IMR-90 (cell line): ENCODE results near the gene PRKAR1A. TPM values are rescaled to one million over a fixed set of nuclear protein-coding genes. Genes with fewer than 3 reads are reported as not detected.

Experiments used
- ATAC-seq: fragments of 200-7000 bp; cut with Tn5 transposase; 2 replicates; pipeline ENCODE4 v1.9.1; 2020; ENCODE audit warnings: low read depth, mild to moderate bottlenecking, moderate library complexity
- BruUV-seq: library from RNA; stranded (reverse); fragments of 400-500 nt; replicated peaks from 2 replicates; lab custom pipeline; 2021; lab: Mats Ljungman, UMichigan
- CTCF ChIA-PET: fragments of 300-600 bp; formaldehyde crosslinking; extraction: SDS; loops from one replicate; lab custom pipeline; 2021; ENCODE audit warnings: antibody characterized with exemption; lab: Yijun Ruan, JAX
- POLR2A ChIA-PET: fragments of 300-600 bp; sonication (Branson Sonifier 250); formaldehyde crosslinking; loops from one replicate; lab custom pipeline; 2022; ENCODE audit warnings: antibody characterized with exemption; ENCODE audit not compliant: unreplicated experiment; lab: Charles Lee
- DNase-seq: peaks from one replicate; pipeline ENCODE4 v3.0.0; 2013
- H2AFZ ChIP-seq: replicated peaks from 2 replicates; pipeline ENCODE3; 2013; ENCODE audit warnings: low read length, mild to moderate bottlenecking; ENCODE audit not compliant: poor library complexity
- H2AK5ac ChIP-seq: 2 replicates; pipeline ENCODE4 v1.6.1; 2013; ENCODE audit warnings: low read depth, low read length, inconsistent platforms
- H2AK9ac ChIP-seq: replicated peaks from 2 replicates; pipeline ENCODE3; 2013; ENCODE audit warnings: mild to moderate bottlenecking, low read depth, low read length, moderate library complexity; ENCODE audit not compliant: poor library complexity
- H2BK120ac ChIP-seq: 2 replicates; pipeline ENCODE4 v1.6.1; 2013; ENCODE audit warnings: low read depth, low read length, inconsistent platforms
- H2BK15ac ChIP-seq: 3 replicates; pipeline ENCODE4 v1.6.1; 2013; ENCODE audit warnings: low read depth, low read length, inconsistent platforms
- H2BK20ac ChIP-seq: 2 replicates; pipeline ENCODE4 v1.6.1; 2013; ENCODE audit warnings: low read depth, mild to moderate bottlenecking, inconsistent platforms, low read length, moderate library complexity
- H2BK5ac ChIP-seq: 2 replicates; pipeline ENCODE4 v1.6.1; 2013; ENCODE audit warnings: mild to moderate bottlenecking, low read depth, low read length, inconsistent platforms; ENCODE audit not compliant: poor library complexity, severe bottlenecking
- H3K14ac ChIP-seq: replicated peaks from 2 replicates; pipeline ENCODE4 v1.6.1; 2013; ENCODE audit warnings: low read depth, low read length, inconsistent platforms
- H3K18ac ChIP-seq: 2 replicates; pipeline ENCODE4 v1.6.1; 2013; ENCODE audit warnings: low read depth, low read length, control low read depth
- H3K23ac ChIP-seq: 2 replicates; pipeline ENCODE4 v1.6.1; 2013; ENCODE audit warnings: low read depth, low read length, inconsistent platforms
- H3K27ac ChIP-seq: 2 replicates; pipeline ENCODE4 v1.5.1; 2013; ENCODE audit warnings: mild to moderate bottlenecking, control low read depth, low read length; ENCODE audit not compliant: insufficient read depth
- H3K27me3 ChIP-seq: 2 replicates; pipeline ENCODE4 v1.6.1; 2013; ENCODE audit warnings: low read length; ENCODE audit not compliant: control insufficient read depth, insufficient read depth
- H3K36me3 ChIP-seq: 2 replicates; pipeline ENCODE4 v1.6.1; 2013; ENCODE audit warnings: low read length, mixed read lengths; ENCODE audit not compliant: control insufficient read depth, insufficient read depth
- H3K4ac ChIP-seq: 2 replicates; pipeline ENCODE4 v1.6.1; 2013; ENCODE audit warnings: low read depth, low read length, inconsistent platforms
- H3K4me1 ChIP-seq: 2 replicates; pipeline ENCODE4 v1.6.1; 2013; ENCODE audit warnings: low read length, mixed read lengths; ENCODE audit not compliant: control insufficient read depth, insufficient read depth
- H3K4me2 ChIP-seq: 2 replicates; pipeline ENCODE4 v1.6.1; 2013; ENCODE audit warnings: low read depth, mild to moderate bottlenecking, control low read depth, low read length, moderate library complexity
- H3K4me3 ChIP-seq: 2 replicates; pipeline ENCODE4 v1.5.1; 2013; ENCODE audit warnings: low read depth, mild to moderate bottlenecking, control low read depth, low read length, moderate library complexity; ENCODE audit not compliant: insufficient read depth
- H3K56ac ChIP-seq: 2 replicates; pipeline ENCODE4 v1.6.1; 2013; ENCODE audit warnings: low read length, inconsistent platforms; ENCODE audit not compliant: insufficient read depth; ENCODE audit errors: extremely low read depth
- H3K79me1 ChIP-seq, 2 experiments: 2 replicates each; pipeline ENCODE4 v1.6.1; 2013; ENCODE audit warnings: low read length in 2 of 2, inconsistent platforms in 1 of 2, low read depth in 1 of 2
- H3K9ac ChIP-seq: 2 replicates; pipeline ENCODE4 v1.6.1; 2013; ENCODE audit warnings: low read depth, low read length, control low read depth
- H3K9me1 ChIP-seq: 2 replicates; pipeline ENCODE4 v1.6.1; 2013; ENCODE audit warnings: low read length, inconsistent platforms; ENCODE audit not compliant: insufficient read depth
- H3K9me3 ChIP-seq: 2 replicates; pipeline ENCODE4 v1.6.1; 2013; ENCODE audit warnings: low read length; ENCODE audit not compliant: control insufficient read depth, insufficient read depth
- H4K20me1 ChIP-seq: 2 replicates; pipeline ENCODE4 v1.6.1; 2013; ENCODE audit warnings: low read length, inconsistent platforms; ENCODE audit not compliant: insufficient read depth
- H4K5ac ChIP-seq: 2 replicates; pipeline ENCODE4 v1.6.1; 2013; ENCODE audit warnings: mild to moderate bottlenecking, low read depth, low read length, control low read depth
- H4K8ac ChIP-seq, 2 experiments: 2 replicates each; pipeline ENCODE4 v1.6.1; 2013; ENCODE audit warnings: low read depth in 2 of 2, low read length in 2 of 2, control low read depth in 1 of 2, inconsistent platforms in 1 of 2
- H4K91ac ChIP-seq: 2 replicates; pipeline ENCODE4 v1.6.1; 2013; ENCODE audit warnings: low read depth, low read length, inconsistent platforms; ENCODE audit not compliant: insufficient read depth
- BHLHE40 ChIP-seq: fragments of 150-350 bp; IDR thresholded peaks from 2 replicates; pipeline ENCODE4 v1.6.1; 2016; ENCODE audit warnings: mild to moderate bottlenecking, low read depth, low read length
- CEBPB ChIP-seq: IDR thresholded peaks from 2 replicates; pipeline ENCODE4 v1.6.1; 2012; ENCODE audit warnings: low read depth, low read length, improper control_type of control experiment
- CHD1 ChIP-seq: IDR thresholded peaks from 2 replicates; pipeline ENCODE4 v1.6.1; 2012; ENCODE audit warnings: low read depth, low read length, improper control_type of control experiment
- CTCF ChIP-seq: conservative IDR thresholded peaks from 2 replicates; pipeline ENCODE4 v1.5.1; 2012; ENCODE audit warnings: mild to moderate bottlenecking, low read depth, low read length, improper control_type of control experiment
- ELK1 ChIP-seq: fragments of 150-350 bp; IDR thresholded peaks from 2 replicates; pipeline ENCODE4 v1.6.1; 2016; ENCODE audit warnings: low read depth, mild to moderate bottlenecking, low read length, moderate library complexity, borderline replicate concordance
- MAFK ChIP-seq: IDR thresholded peaks from 2 replicates; pipeline ENCODE4 v1.6.1; 2012; ENCODE audit warnings: low read depth, low read length, improper control_type of control experiment
- MAZ ChIP-seq: IDR thresholded peaks from 2 replicates; pipeline ENCODE4 v1.6.1; 2012; ENCODE audit warnings: low read depth, mild to moderate bottlenecking, low read length, improper control_type of control experiment, moderate library complexity, borderline replicate concordance
- POLR2A ChIP-seq: IDR thresholded peaks from 2 replicates; pipeline ENCODE4 v1.6.1; 2012; ENCODE audit warnings: mild to moderate bottlenecking, low read depth, low read length
- RCOR1 ChIP-seq: IDR thresholded peaks from 2 replicates; pipeline ENCODE4 v1.6.1; 2012; ENCODE audit warnings: mild to moderate bottlenecking, low read length, improper control_type of control experiment; ENCODE audit not compliant: insufficient replicate concordance
- RFX5 ChIP-seq: IDR thresholded peaks from 2 replicates; pipeline ENCODE4 v1.8.0; 2012; ENCODE audit warnings: low read depth, mild to moderate bottlenecking, low read length, moderate library complexity
- SMC3 ChIP-seq: fragments of 150-350 bp; IDR thresholded peaks from 2 replicates; pipeline ENCODE4 v1.6.1; 2016; ENCODE audit warnings: low read depth, mild to moderate bottlenecking, antibody characterized with exemption, low read length, moderate library complexity
- WGBS, 2 experiments: methylation state at CpG; one replicate each; pipeline versions ENCODE4 v1.1.5 to v1.1.7; 2013; ENCODE audit warnings: missing lambda C conversion rate in 2 of 2; ENCODE audit not compliant: insufficient read length in 1 of 2; ENCODE audit errors: extremely low coverage in 2 of 2; 5-methylcytosine and 5-hydroxymethylcytosine counted together
- dilution Hi-C: fragments of 300-500 bp; cut with HindIII; formaldehyde crosslinking; loops from one replicate; pipeline ENCODE4 v1.14.3; 2018; ENCODE audit warnings: low sequenced_read_pairs; ENCODE audit not compliant: unreplicated experiment
- in situ Hi-C: fragments of 300-500 bp; cut with MboI; formaldehyde crosslinking; loops from 3 replicates; pipeline ENCODE4 v1.14.3; 2019; ENCODE audit warnings: low sequenced_read_pairs, inconsistent platforms, mixed read lengths
- intact Hi-C: fragments of 100-400 bp; cut with micrococcal nuclease; formaldehyde crosslinking; loops from 2 replicates; pipeline ENCODE4 v1.10.0; 2022
- polyA plus RNA-seq, 3 experiments: library from polyadenylated mRNA; depleted of rRNA; stranded (reverse); fragments of >200 nt; gene quantifications; 2 replicates each; pipeline ENCODE4 v1.2.3, GENCODE V29; 2012; ENCODE audit warnings: low replicate concordance in 1 of 3
- total RNA-seq: library from RNA; depleted of rRNA; stranded (reverse); fragments of >200 nt; gene quantifications from 2 replicates; pipeline ENCODE4 v1.2.3, GENCODE V29; 2012

Gene PRKAR1A
- total and polyA plus RNA-seq, 2 of the 4 experiments (the other 2 are of a cell fraction), result 145 to 256 TPM

- H4K5ac ChIP-seq, result no peak overlapping the region
- H2BK5ac ChIP-seq, result no peak overlapping the region
- no peaks in the 10 kb centered on the region for H3K4me1 ChIP-seq
- H4K20me1 ChIP-seq, result peaks cover 8% of the 10 kb centered on the region; the same call in 1 of the 2 replicates
- peaks cover 25% of the 10 kb centered on the region in 2 experiments for H3K79me1 ChIP-seq
- no peak overlapping the region for H3K4me2 ChIP-seq
- TF ChIP-seq RFX5, result no peak
- TF ChIP-seq CTCF, result no peak
- TF ChIP-seq CHD1, result no peak
- TF ChIP-seq RCOR1, result no peak
- no peak for TF ChIP-seq MAZ
- TF ChIP-seq BHLHE40, result no peak
- TF ChIP-seq CEBPB, result no peak
- TF ChIP-seq ELK1, result no peak
- TF ChIP-seq POLR2A, result no peak
- TF ChIP-seq MAFK, result no peak
- no peak for TF ChIP-seq SMC3
- H4K91ac ChIP-seq, result no peak overlapping the region
- BruUV-seq, result no TSS peak
- ChIA-PET CTCF (no interaction called here), POLR2A (no interaction called here)
- no peak overlapping the region for H3K18ac ChIP-seq
- H3K9ac ChIP-seq, result no peak overlapping the region
- H2AK5ac ChIP-seq, result no peak overlapping the region
- intact Hi-C loops, result loop anchor here (2.0 kb wide), 1 partner anchor 718 kb away; no protein-coding TSS in a partner anchor
- no peaks in the 10 kb centered on the region for H3K9me1 ChIP-seq
- H2BK15ac ChIP-seq, result no peak overlapping the region
- in situ Hi-C loops, result no loop called here
- no peak overlapping the region for H3K14ac ChIP-seq
- peaks cover 51% of the 10 kb centered on the region for H3K36me3 ChIP-seq
- no peak overlapping the region for H4K8ac ChIP-seq
- no peak overlapping the region for H3K56ac ChIP-seq
- ATAC-seq, result no peak
- WGBS, 2 experiments, result no CpG with 5 or more reads among the region's 3 CpGs
- H3K4ac ChIP-seq, result no peak overlapping the region
- dilution Hi-C loops, result no loop called here
- H3K27ac ChIP-seq, result no peak overlapping the region
- H2AK9ac ChIP-seq, result no peak overlapping the region
- H3K27me3 ChIP-seq, result no peaks in the 10 kb centered on the region
- no peak overlapping the region for H2BK120ac ChIP-seq
- H2BK20ac ChIP-seq, result no peak overlapping the region
- DNase-seq, result no peak
- H2AFZ ChIP-seq, result no peak overlapping the region
- no peaks in the 10 kb centered on the region for H3K9me3 ChIP-seq
- no peak overlapping the region for H3K23ac ChIP-seq
- no peak overlapping the region for H3K4me3 ChIP-seq
These were observed 14.3 kb downstream of the PRKAR1A start for GRCh38 chr17:68526548-68526947.
